PC-9 (cell line): ENCODE data around the gene MRPL12.

Source experiments
- CTCF ChIP-seq: fragments of 200-600 bp; sonication (generic); conservative IDR thresholded peaks from 2 replicates; pipeline ENCODE4 v1.6.1; 2017; ENCODE audit warnings: mixed run types, antibody characterized with exemption, mild to moderate bottlenecking, moderate library complexity
- EZH2 ChIP-seq: fragments of 200-600 bp; sonication (generic); IDR thresholded peaks from 2 replicates; pipeline ENCODE4 v1.8.0; 2017; ENCODE audit warnings: antibody characterized with exemption, low read depth

- TF ChIP-seq EZH2 (no peak), CTCF (no peak)
These were observed 14.6 kb upstream of the MRPL12 start for GRCh38 chr17:81688616-81689015.
